Measurements from ENCODE around the gene TBCEL.

The TBCEL gene

GRCh38 chr11:121067026-121067425, 43.1 kb downstream of the TBCEL start:
- DNase-seq: no peak

- no peak for DNase-seq
Measured at GRCh38 chr11:121067453-121067852, 43.6 kb downstream of the TBCEL start.

GRCh38 chr11:121067962-121068647, 44.2 kb downstream of the TBCEL start:
- no peak for DNase-seq

DNA sequence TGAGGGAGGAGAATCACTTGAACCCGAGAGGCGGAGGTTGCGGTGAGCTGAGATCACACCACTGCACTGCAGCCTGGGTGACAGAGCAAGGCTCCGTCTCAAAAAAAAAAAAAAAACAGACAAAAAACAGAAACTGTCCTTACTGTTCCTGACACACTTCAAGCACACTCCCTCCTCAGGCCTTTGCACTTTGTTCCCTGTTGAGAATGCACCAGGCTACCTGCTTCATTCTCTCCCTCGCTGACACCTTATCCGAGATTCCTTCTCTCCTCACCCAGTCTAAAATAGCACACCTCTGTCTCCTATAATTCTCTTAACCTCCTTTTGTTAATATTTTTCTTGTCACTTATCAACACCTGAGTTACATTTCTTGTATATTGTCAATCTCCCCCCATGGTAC, 44.9 kb downstream of the TBCEL start:
- no peak for DNase-seq

GRCh38 chr11:121070951-121071845, 47.3 kb downstream of the TBCEL start:
- DNase-seq: no peak

- DNase-seq: no peak
Measured at GRCh38 chr11:121071846-121072450, 48.0 kb downstream of the TBCEL start.

- DNase-seq: no peak
Measured at GRCh38 chr11:121081321-121081720, 57.4 kb downstream of the TBCEL start.

GRCh38 chr11:121082219-121082618, 58.3 kb downstream of the TBCEL start:
- DNase-seq: no peak

GRCh38 chr11:121082670-121083069, 58.8 kb downstream of the TBCEL start:
- no peak for DNase-seq

DNA sequence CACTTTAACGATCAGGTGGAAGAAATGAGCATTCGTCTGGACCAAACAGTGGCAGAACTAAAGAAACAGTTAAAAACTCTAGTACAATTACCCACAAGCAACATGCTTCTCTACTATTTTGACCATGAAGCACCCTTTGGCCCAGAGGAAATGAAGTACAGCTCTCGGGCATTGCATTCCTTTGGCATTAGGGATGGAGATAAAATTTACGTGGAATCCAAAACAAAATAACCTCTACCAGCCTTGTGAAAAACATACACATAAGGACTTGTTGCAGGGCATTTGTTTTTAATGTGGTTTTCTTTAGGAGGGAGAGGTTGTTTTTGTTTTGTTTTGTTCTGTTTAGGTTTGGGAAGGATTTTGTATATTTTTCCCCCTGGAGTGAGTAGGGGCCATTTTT, 63.0 kb downstream of the TBCEL start:
- DNase-seq: no peak

DNA sequence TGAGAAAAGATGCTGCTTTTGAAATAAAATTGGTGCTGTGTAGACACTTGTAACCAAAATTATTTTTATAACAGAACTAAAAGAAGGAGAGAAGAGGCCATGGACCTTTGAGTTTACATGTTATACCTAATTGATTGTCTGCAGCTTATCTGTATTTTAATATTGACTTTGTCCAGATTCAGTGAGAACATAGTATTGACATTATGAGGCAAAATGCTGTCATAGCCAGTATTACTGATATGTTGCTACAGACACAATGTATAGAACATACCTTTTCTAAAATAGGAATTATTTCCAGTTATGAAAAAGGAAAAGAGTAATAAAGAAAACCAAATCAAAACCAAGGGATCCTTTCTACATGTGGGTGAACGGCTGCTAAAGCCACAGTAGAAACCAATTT, 65.7 kb downstream of the TBCEL start:
- no peak for DNase-seq

DNA sequence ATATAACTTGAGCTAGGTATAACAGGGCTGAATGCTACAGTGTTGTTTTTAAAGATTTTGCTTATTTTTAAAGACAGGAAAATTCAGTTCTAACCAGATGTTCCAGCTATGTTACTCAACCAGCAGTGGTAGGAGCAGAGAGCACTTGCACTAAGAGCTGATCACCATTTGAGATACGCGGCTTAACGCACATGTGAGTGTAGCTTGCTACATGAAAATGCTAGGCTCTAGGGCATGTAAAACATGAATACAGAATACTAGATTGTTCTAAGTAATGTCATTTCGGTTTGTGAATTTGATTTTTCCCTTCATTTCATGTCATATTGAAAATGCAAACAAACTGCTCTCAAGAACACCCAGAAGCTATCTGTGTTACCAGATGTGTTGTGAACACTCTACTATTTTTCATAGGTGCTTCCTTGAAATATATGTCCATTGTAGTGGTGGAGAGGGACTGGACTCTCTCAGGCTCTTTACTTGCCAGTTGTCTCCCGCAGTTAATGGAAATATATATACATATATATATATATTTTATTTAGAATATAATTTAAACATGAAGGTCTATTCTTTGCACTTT, 66.3 kb downstream of the TBCEL start:
- no peak for DNase-seq

- DNase-seq: no peak
Measured at GRCh38 chr11:121091492-121092152, 67.7 kb downstream of the TBCEL start.

DNA sequence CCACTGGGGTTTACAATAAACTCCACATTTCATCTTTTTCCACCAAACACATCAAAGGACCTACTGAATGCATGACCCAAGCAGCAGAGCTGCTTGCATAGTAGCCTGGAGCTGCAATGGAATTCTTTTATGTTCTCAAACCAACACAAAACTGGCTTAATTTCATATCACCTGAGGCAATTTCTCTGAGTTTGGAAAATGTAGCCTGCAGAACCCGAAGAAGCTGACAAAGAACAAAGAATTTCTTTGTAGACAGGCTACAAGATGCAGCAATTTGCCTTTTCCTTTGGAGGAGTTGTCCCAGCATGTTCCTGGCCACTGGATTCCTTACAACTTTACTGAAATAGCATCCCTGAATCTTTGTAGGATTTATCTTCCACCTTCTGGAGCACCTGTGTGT, 71.7 kb downstream of the TBCEL start:
- no peak for DNase-seq

- no peak for DNase-seq
Measured at GRCh38 chr11:121099364-121099763, 75.5 kb downstream of the TBCEL start.

DNA sequence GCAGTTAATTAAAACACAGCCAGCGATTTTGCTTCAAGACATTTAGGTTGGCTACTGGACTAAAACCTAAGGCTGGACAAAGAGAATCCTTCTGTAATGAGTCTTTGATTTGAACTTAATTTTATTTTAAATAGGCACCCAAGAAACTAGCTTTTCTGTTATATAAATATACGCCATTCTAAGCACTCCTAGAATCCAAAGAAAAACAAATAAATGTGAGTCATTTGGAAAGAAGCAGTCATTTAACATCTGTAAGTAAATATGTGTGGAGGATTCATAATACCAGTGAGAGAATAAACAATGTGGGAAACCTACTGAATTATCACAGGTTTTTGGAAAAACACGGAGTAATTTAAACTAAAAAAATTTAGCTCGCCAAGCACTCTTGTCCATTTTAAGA, 76.0 kb downstream of the TBCEL start:
- no peak for DNase-seq

DNA sequence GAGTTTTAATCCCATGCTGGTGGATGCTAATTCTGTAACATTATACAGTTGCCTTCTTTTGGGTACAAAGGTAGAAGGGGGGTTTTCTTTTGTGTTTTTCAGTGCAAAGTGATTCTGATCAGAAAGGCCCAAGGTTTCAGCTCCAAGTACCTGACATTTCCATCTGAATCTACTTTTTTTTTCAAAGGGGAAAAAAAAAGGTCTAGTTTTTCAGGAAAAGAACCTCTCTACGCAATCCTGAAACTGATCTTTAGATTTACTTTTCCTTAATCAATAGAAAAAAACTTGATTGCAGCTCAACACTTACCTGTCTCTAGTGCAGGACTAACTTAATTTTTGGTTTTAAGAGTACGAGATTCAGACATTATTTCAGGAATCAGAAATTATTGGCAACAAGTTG, 77.0 kb downstream of the TBCEL start, which contains the start of gene TECTA:
Gene TECTA, plus strand, starts transcription at position 301 of the 400 bp plus-strand sequence. CDS start 1,423 bp downstream, outside the sequence.
- no peak for DNase-seq

GRCh38 chr11:121104312-121104762, 80.4 kb downstream of the TBCEL start:
- DNase-seq: no peak

DNA sequence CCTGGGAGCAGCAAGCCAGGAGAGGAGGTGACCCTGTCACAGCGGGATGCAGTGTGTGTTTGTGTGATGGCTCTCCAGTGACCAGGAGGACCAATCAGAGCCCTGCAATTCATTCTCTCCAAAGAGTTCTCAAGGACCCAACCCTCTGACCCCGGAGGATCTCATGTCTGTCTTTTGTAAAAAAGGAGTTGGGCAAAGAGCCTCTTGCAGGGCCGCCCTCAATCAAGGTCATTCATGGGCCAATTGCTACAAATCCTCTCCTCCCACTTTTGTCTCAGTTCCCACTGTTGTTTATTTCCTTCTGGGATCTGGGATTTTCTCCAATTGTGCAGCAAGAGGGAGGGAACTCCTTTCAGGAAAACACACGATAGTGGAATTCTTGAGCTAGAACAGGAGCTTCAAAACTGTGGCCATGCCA, 81.2 kb downstream of the TBCEL start:
- no peak for DNase-seq

DNA sequence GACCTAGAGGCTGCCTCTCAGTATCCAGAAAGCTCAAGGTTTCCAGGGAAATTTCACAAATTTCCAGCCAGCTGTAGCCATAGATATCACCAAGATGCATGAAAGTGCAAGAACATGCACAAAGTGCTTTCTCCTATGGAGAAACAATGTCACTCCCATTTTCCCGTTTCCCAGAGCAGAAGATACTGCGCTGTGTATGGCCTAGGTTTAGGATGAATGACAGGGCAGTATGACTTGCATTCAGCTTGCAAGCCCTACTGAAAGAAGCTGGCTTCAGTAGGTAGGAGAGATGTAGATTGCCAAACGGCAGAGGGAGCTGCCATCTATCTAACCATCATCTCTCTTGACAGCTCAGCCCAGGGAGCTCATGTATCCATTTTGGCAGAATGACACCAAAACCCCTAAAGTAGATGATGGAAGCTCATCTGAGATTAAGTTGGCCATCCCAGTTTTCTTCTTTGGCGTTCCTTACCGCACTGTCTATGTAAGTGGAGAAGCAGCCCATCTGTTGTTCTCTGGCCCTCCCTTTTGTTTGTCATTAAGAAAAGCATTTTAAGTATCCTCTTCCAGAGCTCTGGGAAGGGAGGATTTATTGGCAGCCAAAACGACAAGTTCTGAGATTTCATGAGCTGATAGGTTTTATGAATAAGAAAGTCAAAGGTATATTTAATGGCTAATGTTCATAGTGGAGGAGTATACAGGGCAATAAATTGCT, 81.7 kb downstream of the TBCEL start:
- DNase-seq: no peak

DNA sequence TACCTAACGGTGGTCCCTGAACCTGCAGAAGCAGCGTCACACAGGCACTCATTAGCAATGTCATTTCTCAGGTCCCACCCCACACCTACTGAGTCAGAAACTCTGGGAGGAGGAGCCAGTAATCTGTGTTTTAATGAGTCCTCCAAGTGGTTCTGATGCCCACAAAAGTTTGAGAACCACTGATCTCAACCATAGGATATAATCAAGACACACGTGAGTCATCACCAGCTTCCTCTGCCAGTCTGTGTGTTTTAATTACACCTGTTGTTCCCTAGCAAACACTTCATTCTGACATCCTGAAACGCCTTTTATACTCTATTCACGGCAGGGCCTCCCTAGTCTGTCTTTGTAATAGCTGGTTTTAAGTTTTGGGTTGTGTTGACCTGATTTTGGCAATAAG, 82.9 kb downstream of the TBCEL start:
- no peak for DNase-seq

- no peak for DNase-seq
Measured at GRCh38 chr11:121108413-121108812, 84.5 kb downstream of the TBCEL start.
